ENCODE results near the gene MLXIPL. TPM values are rescaled to one million over a fixed set of nuclear protein-coding genes. Genes with fewer than 3 reads are reported as not detected.

MLXIPL gene
- total RNA-seq, 1 experiment from 2014 or later, result 6.1 TPM

DNA sequence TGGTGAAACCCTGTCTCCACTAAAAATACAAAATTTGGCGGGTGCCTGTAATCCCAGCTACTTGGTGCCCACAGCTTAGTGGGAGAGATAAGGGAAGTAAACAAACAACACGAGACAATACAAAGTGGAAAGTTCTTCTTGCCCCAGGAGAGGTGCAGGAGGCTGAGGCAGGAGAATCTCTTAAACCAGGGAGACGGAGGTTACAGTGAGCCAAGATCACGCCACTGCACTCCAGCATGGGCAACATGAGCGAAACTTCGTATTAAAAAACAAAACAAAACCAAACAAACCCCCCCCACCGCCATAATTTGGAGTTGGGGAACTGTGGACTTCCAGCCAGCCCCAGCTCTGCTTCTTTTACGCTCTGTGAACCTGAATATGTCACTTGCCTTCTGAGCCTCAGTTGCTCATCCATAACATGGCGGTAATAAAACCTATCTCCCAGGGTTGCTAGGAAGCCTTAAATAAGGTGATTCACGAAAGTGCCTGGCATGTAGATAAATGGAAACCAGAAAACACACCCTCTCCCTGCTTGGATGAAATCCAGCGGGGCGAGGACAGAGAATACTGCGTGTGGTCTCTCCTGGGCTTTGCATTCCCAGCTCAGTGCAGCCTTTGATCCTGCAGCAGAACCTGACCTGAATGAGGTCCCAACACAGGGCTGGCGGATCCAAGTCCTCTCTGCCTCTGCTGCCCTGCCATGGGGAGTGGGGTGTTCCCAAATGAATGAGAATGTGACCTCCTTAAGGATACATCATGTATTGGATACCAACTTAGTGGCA is 10.2 kb downstream of the MLXIPL start:
- no peak overlapping the region for H4K91ac ChIP-seq (ENCODE audit: insufficient read length, low read depth, low read length)
- no peak overlapping the region for H2BK120ac ChIP-seq (ENCODE audit: low read depth, low read length, poor library complexity, severe bottlenecking)
- no peak overlapping the region for H2AFZ ChIP-seq (ENCODE audit: low read length)
- no peaks in the 10 kb centered on the region for H3K9me3 ChIP-seq (ENCODE audit: control insufficient read depth, low read depth, low read length)
- Mint-ChIP-seq H3K27me3 (ENCODE audit: low read depth) (peaks cover 2% of the 10 kb centered on the region), H3K27ac (no peak overlapping the region), H3K4me1 (peaks cover 7 to 11% of the 10 kb centered on the region in 2 experiments), H3K36me3 (ENCODE audit: insufficient read depth in 1 of 3, low read depth in 3 of 3) (peaks cover 0 to 5% (median 0%) of the 10 kb centered on the region in 3 experiments; a peak in 3 of 7 replicates), H3K4me3 (no peak overlapping the region; a peak in 1 of 5 replicates), H3K9me3 (no peaks in the 10 kb centered on the region)
- no peak overlapping the region for H2AK5ac ChIP-seq (ENCODE audit: insufficient read length, low read length)
- no peaks in the 10 kb centered on the region for H3K27me3 ChIP-seq (ENCODE audit: insufficient read depth, low read length)
- no peak overlapping the region for H2BK15ac ChIP-seq (ENCODE audit: low read depth, low read length)
- no peaks in the 10 kb centered on the region for H3K23me2 ChIP-seq (ENCODE audit: insufficient read length, low read depth, low read length, poor library complexity, severe bottlenecking)
- no peak overlapping the region for H3K23ac ChIP-seq (ENCODE audit: insufficient read length, low read depth, low read length)
- no peak overlapping the region for H4K8ac ChIP-seq (replicated peaks; ENCODE audit: insufficient read length, low read depth, low read length)
- H3K79me2 ChIP-seq (ENCODE audit: insufficient read depth, low read length), result no peaks in the 10 kb centered on the region
- H3K4me1 ChIP-seq (ENCODE audit: insufficient read depth, low read length), result no peaks in the 10 kb centered on the region
- no peak for DNase-seq
- no peak overlapping the region for H3K56ac ChIP-seq (ENCODE audit: insufficient read length, low read depth, low read length)
- no peak overlapping the region for H3K27ac ChIP-seq (ENCODE audit: insufficient read length, low read depth, low read length)
- H3K79me1 ChIP-seq (ENCODE audit: insufficient read depth, low read depth, low read length, poor library complexity, severe bottlenecking), result no peaks in the 10 kb centered on the region
- H4K5ac ChIP-seq (ENCODE audit: insufficient read length, low read depth, low read length), result no peak overlapping the region
- H2BK12ac ChIP-seq (ENCODE audit: insufficient read length, low read depth, low read length), result no peak overlapping the region
- H3K4me2 ChIP-seq (ENCODE audit: insufficient read depth, insufficient read length, low read length), result no peak overlapping the region
- H3K4ac ChIP-seq (ENCODE audit: low read depth, low read length), result no peak overlapping the region
- H3T11ph ChIP-seq (ENCODE audit: low read length), result no peak overlapping the region
- H3K14ac ChIP-seq (ENCODE audit: insufficient read depth, low read length), result no peak overlapping the region
- H4K20me1 ChIP-seq (ENCODE audit: control insufficient read depth, insufficient read depth, insufficient read length), result no peaks in the 10 kb centered on the region
- H3K18ac ChIP-seq (ENCODE audit: insufficient read length, low read depth, low read length), result no peak overlapping the region
- WGBS (ENCODE audit: extremely low coverage, insufficient read length, low lambda C conversion rate), result no CpG with 5 or more reads among the region's 14 CpGs
- TF ChIP-seq CTCF (conservative IDR thresholded peaks at IDR 0.05), result no peak
- H3K9ac ChIP-seq (ENCODE audit: extremely low read depth, insufficient read length, low read length), result no peak overlapping the region
- no peak overlapping the region for H2BK20ac ChIP-seq (ENCODE audit: low read depth, low read length, poor library complexity, severe bottlenecking)
- H2BK5ac ChIP-seq (ENCODE audit: insufficient read length, low read length), result no peak overlapping the region

All from H9 (cell line).